ENCODE measurements around the gene ZBTB47.

The ZBTB47 gene

DNA sequence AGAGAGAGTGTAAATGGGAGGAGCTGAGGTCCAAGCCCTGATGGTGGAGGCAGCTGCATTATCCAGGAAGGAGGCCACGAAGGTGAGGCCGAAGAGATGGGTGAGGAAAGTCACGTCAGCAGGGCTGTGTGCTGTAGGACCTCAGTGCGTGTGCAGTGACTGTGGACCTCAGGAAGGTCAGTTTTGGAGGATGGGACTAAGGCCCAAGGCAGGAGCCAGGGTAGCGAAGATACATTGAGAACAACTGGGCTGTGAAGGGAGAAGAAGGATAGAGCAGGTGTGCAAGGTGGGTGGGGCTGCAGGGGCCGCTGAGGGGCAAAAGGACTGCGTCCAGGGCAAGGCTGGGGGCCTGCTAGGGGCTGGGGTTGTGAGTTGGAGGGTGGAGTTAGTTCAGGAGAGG lies 36.7 kb downstream of the ZBTB47 start:
- H3K27me3 ChIP-seq (ENCODE audit: control insufficient read depth, insufficient read depth, low read length), result no peaks in the 10 kb centered on the region

DNA sequence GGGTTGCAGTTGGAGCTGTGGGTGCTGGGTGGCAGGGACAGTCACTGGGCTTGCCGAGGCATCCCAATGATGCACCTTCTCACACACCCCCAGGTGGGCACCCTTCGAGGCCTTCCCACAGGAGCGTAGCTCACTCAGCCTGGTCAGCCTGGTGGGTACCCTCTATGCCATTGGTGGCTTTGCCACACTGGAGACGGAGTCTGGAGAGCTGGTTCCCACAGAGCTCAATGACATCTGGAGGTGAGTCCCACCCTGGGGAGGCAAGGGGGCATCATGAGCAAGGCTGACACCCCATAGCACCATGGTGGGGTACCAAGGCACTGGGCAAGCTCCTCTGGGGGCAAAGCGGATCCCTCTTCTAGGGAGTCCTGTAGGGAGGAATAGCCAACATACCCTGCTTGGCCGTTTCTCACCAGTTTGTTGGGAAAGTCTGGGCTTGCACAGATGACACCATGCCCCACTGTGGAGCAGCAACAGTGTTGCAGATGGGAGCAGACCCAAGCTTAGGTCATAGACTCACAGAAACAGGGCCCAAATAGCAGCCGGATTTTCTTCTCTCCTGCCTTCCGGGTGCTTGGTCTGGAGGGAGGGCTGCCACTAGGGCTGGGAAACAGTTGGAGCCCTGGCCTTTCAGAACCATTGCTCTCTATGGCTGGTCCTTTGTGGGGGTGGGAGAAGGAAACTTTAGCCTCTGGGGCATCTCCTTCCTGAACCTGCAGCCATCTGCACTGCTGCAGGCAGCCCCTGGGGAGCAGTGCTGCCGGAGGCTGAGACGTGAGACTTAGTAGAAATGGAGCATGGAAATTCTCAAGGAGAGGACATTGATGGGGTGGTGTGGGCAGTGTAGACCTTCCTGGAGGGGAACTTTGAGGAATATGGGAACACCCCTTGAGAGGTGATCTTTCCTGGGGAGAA lies 37.5 kb downstream of the ZBTB47 start:
- Histone ChIP-seq H3K27me3 (ENCODE audit: control insufficient read depth, insufficient read depth, low read length) (no peaks in the 10 kb centered on the region), H3K4me1 (ENCODE audit: control insufficient read depth, insufficient read depth, low read length) (peaks cover 2% of the 10 kb centered on the region), H3K9me3 (ENCODE audit: control insufficient read depth, insufficient read depth, low read length) (no peaks in the 10 kb centered on the region), H3K4me3 (ENCODE audit: low read depth, low read length) (no peak overlapping the region), H3K36me3 (ENCODE audit: control insufficient read depth, insufficient read depth, low read length) (no peaks in the 10 kb centered on the region), H3K9ac (ENCODE audit: low read depth, low read length) (no peak overlapping the region)

More for the DNA sequence above, 36.7 kb downstream of the ZBTB47 start:
- Histone ChIP-seq H3K36me3 (ENCODE audit: control insufficient read depth, insufficient read depth, low read length) (no peaks in the 10 kb centered on the region), H3K4me1 (ENCODE audit: control insufficient read depth, insufficient read depth, low read length) (peaks cover 2% of the 10 kb centered on the region), H3K4me3 (ENCODE audit: low read depth, low read length) (no peak overlapping the region), H3K9ac (ENCODE audit: low read depth, low read length) (no peak overlapping the region), H3K9me3 (ENCODE audit: control insufficient read depth, insufficient read depth, low read length) (no peaks in the 10 kb centered on the region)

GRCh38 chr3:42691816-42692666 lies 38.5 kb downstream of the ZBTB47 start:
- no peak overlapping the region for H3K9ac ChIP-seq (ENCODE audit: low read depth, low read length)
- no peaks in the 10 kb centered on the region for H3K9me3 ChIP-seq (ENCODE audit: control insufficient read depth, insufficient read depth, low read length)
- H3K4me3 ChIP-seq (ENCODE audit: low read depth, low read length), result no peak overlapping the region
- H3K36me3 ChIP-seq (ENCODE audit: control insufficient read depth, insufficient read depth, low read length), result no peaks in the 10 kb centered on the region
- peaks cover 2% of the 10 kb centered on the region for H3K4me1 ChIP-seq (ENCODE audit: control insufficient read depth, insufficient read depth, low read length)
- H3K27me3 ChIP-seq (ENCODE audit: control insufficient read depth, insufficient read depth, low read length), result no peaks in the 10 kb centered on the region

GRCh38 chr3:42692667-42693529 lies 39.4 kb downstream of the ZBTB47 start:
- Histone ChIP-seq H3K4me3 (ENCODE audit: low read depth, low read length) (no peak overlapping the region), H3K36me3 (ENCODE audit: control insufficient read depth, insufficient read depth, low read length) (no peaks in the 10 kb centered on the region), H3K27me3 (ENCODE audit: control insufficient read depth, insufficient read depth, low read length) (no peaks in the 10 kb centered on the region), H3K9ac (ENCODE audit: low read depth, low read length) (no peak overlapping the region), H3K4me1 (ENCODE audit: control insufficient read depth, insufficient read depth, low read length) (peaks cover 2% of the 10 kb centered on the region), H3K9me3 (ENCODE audit: control insufficient read depth, insufficient read depth, low read length) (no peaks in the 10 kb centered on the region)

DNA sequence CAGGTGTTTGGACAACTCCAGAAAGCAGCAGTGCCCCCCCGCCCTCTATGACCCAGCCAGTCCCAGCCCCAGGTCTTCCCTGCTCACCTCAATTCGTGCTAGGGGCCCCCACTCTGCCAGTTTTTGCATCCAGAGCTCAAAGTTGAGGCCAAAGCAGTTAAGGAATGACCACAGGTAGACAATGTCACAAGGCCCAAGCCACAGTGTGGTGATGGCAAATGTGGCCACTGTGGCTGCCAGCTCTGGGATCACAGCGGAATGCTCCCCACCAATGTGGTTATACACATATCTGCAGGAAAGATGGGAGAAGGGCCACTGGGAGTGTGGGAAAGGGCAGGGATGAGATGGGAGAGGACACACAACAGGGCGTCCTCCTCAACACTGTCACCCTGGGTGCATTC lies 40.0 kb downstream of the ZBTB47 start:
- Histone ChIP-seq H3K4me1 (ENCODE audit: control insufficient read depth, insufficient read depth, low read length) (peaks cover 2% of the 10 kb centered on the region), H3K27me3 (ENCODE audit: control insufficient read depth, insufficient read depth, low read length) (no peaks in the 10 kb centered on the region), H3K4me3 (ENCODE audit: low read depth, low read length) (no peak overlapping the region), H3K36me3 (ENCODE audit: control insufficient read depth, insufficient read depth, low read length) (no peaks in the 10 kb centered on the region), H3K9me3 (ENCODE audit: control insufficient read depth, insufficient read depth, low read length) (no peaks in the 10 kb centered on the region), H3K9ac (ENCODE audit: low read depth, low read length) (no peak overlapping the region)

- Histone ChIP-seq H3K4me1 (ENCODE audit: control insufficient read depth, insufficient read depth, low read length) (peaks cover 2% of the 10 kb centered on the region), H3K9me3 (ENCODE audit: control insufficient read depth, insufficient read depth, low read length) (no peaks in the 10 kb centered on the region), H3K9ac (ENCODE audit: low read depth, low read length) (no peak overlapping the region), H3K27me3 (ENCODE audit: control insufficient read depth, insufficient read depth, low read length) (no peaks in the 10 kb centered on the region), H3K36me3 (ENCODE audit: control insufficient read depth, insufficient read depth, low read length) (no peaks in the 10 kb centered on the region), H3K4me3 (ENCODE audit: low read depth, low read length) (no peak overlapping the region)
These were observed 40.9 kb downstream of the ZBTB47 start for GRCh38 chr3:42694366-42694765.

- H3K4me1 ChIP-seq (ENCODE audit: control insufficient read depth, insufficient read depth, low read length), result no peaks in the 10 kb centered on the region
- H3K4me3 ChIP-seq (ENCODE audit: low read depth, low read length), result no peak overlapping the region
- H3K36me3 ChIP-seq (ENCODE audit: control insufficient read depth, insufficient read depth, low read length), result no peaks in the 10 kb centered on the region
- H3K9me3 ChIP-seq (ENCODE audit: control insufficient read depth, insufficient read depth, low read length), result no peaks in the 10 kb centered on the region
- H3K9ac ChIP-seq (ENCODE audit: low read depth, low read length), result no peak overlapping the region
- H3K27me3 ChIP-seq (ENCODE audit: control insufficient read depth, insufficient read depth, low read length), result no peaks in the 10 kb centered on the region
These were observed 43.1 kb downstream of the ZBTB47 start for GRCh38 chr3:42696356-42697288.

GRCh38 chr3:42697289-42698051 lies 44.0 kb downstream of the ZBTB47 start:
- H3K4me3 ChIP-seq (ENCODE audit: low read depth, low read length), result no peak overlapping the region
- no peaks in the 10 kb centered on the region for H3K36me3 ChIP-seq (ENCODE audit: control insufficient read depth, insufficient read depth, low read length)
- H3K27me3 ChIP-seq (ENCODE audit: control insufficient read depth, insufficient read depth, low read length), result no peaks in the 10 kb centered on the region
- no peak overlapping the region for H3K9ac ChIP-seq (ENCODE audit: low read depth, low read length)
- H3K4me1 ChIP-seq (ENCODE audit: control insufficient read depth, insufficient read depth, low read length), result no peaks in the 10 kb centered on the region
- H3K9me3 ChIP-seq (ENCODE audit: control insufficient read depth, insufficient read depth, low read length), result no peaks in the 10 kb centered on the region

DNA sequence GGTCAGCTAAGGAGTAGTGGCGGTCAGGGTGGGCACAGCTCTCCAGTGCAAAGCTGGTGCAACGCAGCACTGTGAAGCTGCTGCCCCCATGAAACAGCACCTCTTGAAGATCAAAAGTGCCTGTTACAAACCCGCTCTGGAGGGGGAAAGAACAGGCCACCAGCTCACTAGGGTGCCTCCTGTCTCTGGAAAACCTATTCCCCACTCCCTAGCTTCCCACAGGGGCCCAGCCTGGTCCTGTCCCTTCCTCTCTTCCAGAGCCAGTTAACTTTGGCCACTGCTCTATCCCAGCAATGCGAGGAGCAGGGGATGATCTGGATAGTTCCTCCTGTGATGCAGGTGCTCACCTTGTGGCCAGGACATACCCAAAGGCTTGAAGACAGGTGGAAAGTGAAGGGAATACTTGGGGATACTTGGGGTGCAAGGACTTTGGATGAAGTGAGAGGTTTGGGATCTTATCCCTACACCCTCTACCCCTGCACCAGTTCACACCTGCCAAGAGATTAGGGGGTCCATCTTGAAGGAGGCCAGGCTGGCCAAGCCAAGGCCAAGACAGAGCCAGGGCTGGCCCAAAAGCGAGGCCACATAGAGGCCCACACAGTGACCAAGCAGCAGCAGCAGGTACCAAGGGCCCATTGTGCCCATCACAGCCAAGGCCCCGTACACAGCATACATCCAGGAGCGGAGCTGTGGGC lies 44.9 kb downstream of the ZBTB47 start:
- Histone ChIP-seq H3K9me3 (ENCODE audit: control insufficient read depth, insufficient read depth, low read length) (no peaks in the 10 kb centered on the region), H3K4me3 (ENCODE audit: low read depth, low read length) (no peak overlapping the region), H3K27me3 (ENCODE audit: control insufficient read depth, insufficient read depth, low read length) (no peaks in the 10 kb centered on the region), H3K36me3 (ENCODE audit: control insufficient read depth, insufficient read depth, low read length) (no peaks in the 10 kb centered on the region), H3K9ac (ENCODE audit: low read depth, low read length) (no peak overlapping the region), H3K4me1 (ENCODE audit: control insufficient read depth, insufficient read depth, low read length) (no peaks in the 10 kb centered on the region)

- no peaks in the 10 kb centered on the region for H3K9me3 ChIP-seq (ENCODE audit: control insufficient read depth, insufficient read depth, low read length)
- no peaks in the 10 kb centered on the region for H3K27me3 ChIP-seq (ENCODE audit: control insufficient read depth, insufficient read depth, low read length)
These were observed 45.4 kb downstream of the ZBTB47 start for GRCh38 chr3:42698911-42699230.

More at GRCh38 chr3:42698911-42699230, 45.4 kb downstream of the ZBTB47 start:
- no peak overlapping the region for H3K4me3 ChIP-seq (ENCODE audit: low read depth, low read length)
- no peaks in the 10 kb centered on the region for H3K4me1 ChIP-seq (ENCODE audit: control insufficient read depth, insufficient read depth, low read length)
- H3K9ac ChIP-seq (ENCODE audit: low read depth, low read length), result no peak overlapping the region
- no peaks in the 10 kb centered on the region for H3K36me3 ChIP-seq (ENCODE audit: control insufficient read depth, insufficient read depth, low read length)
